Activated CD4-positive, alpha-beta T cell treated with anti-CD3 and anti-CD28 coated beads for 36 hours (primary cell): ENCODE results near the gene TRPM2. TPM values are rescaled to one million over a fixed set of nuclear protein-coding genes. Genes with fewer than 3 reads are reported as not detected.

ENCODE experiments used
- ATAC-seq: fragments of 200-7000 bp; cut with Tn5 transposase; one replicate; pipeline ENCODE4 v1.10.0; 2021; ENCODE audit warnings: mild to moderate bottlenecking, moderate library complexity
- CTCF ChIA-PET: fragments of 350-600 bp; sonication (Branson Sonifier 250); formaldehyde crosslinking; loops from one replicate; lab custom pipeline; 2021; ENCODE audit warnings: antibody characterized with exemption; lab: Charles Lee
- POLR2A ChIA-PET: fragments of 350-600 bp; sonication (Branson Sonifier 250); formaldehyde crosslinking; loops from one replicate; lab custom pipeline; 2021; ENCODE audit warnings: antibody characterized with exemption, inconsistent platforms; lab: Charles Lee
- DNase-seq: peaks from one replicate; pipeline ENCODE4 v3.0.0-alpha.2; 2020
- H3K27ac Mint-ChIP-seq: one replicate; pipeline ENCODE4 v1.8.0; 2021; ENCODE audit warnings: mixed read lengths
- H3K27me3 Mint-ChIP-seq: one replicate; pipeline ENCODE4 v1.8.0; 2021; ENCODE audit warnings: mixed read lengths
- H3K36me3 Mint-ChIP-seq: one replicate; pipeline ENCODE4 v1.8.0; 2021; ENCODE audit warnings: low read depth, mixed read lengths
- H3K4me1 Mint-ChIP-seq: one replicate; pipeline ENCODE4 v1.8.0; 2021; ENCODE audit warnings: mixed read lengths
- H3K4me3 Mint-ChIP-seq: one replicate; pipeline ENCODE4 v1.8.0; 2021; ENCODE audit warnings: mild to moderate bottlenecking, moderate library complexity, mixed read lengths
- H3K9me3 Mint-ChIP-seq: one replicate; pipeline ENCODE4 v1.8.0; 2021; ENCODE audit warnings: low read depth, mixed read lengths
- intact Hi-C, 2 experiments: fragments of 100-400 bp; cut with DNase I in 1 of 2; cut with micrococcal nuclease in 1 of 2; formaldehyde crosslinking; loops; one replicate each; pipeline versions ENCODE4 v1.14.2 to v1.15.1; 2022 to 2024; cut with DNase I, micrococcal nuclease
- total RNA-seq, 2 experiments: library from RNA; stranded (reverse); gene quantifications; one replicate each; pipeline ENCODE4 v1.2.3, GENCODE V29; 2021

Gene TRPM2
- total RNA-seq, 2 experiments from 2014 or later = 1.5 to 1.7 TPM

DNA sequence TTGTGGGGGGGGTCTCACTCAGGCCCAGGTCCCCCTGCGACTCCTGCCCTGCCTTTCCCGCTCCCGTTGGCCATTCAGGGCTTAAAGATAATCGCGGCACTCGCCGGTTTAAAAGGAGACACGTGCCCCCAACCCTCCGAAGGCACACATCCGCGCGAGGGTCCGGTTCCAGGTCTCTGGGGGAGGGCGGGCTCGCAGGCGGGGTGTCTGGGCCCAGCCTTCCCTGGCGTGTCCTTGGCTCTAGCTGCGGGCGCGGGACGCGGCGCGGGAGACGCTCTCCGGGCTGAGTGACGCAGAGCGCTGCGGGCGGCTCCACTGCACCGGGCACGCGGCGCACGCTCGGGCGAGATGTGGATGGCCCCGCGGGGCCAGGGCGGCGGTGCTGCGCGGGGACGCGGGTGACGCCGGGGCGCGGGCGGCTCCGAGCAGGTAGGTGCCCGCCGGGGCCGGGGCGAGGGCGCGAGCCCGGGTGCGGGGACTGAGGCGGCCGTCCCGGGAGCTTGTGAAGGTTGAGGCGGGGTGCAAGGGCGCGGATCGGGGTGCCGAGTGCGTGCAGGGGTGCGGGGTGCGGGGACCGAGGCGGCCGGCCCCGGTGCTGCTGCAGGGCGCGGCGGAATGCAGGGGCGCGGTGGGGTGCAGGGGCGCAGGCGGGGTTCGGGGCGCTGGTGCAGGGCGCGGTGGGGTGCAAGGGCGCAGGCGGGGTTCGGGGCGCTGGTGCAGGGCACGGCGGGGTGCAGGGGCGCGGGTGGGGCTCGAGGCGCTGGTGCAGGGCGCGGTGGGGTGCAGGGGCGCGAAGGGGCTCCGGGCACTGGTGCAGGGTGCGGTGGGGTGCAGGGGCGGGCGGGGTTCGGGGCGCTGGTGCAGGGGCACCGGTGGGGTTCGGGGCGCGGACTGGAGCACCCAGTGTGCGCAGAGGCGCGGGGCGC, 3.3 kb upstream of the TRPM2 start:
- POLR2A ChIA-PET = no interaction called here
- intact Hi-C loops = no loop called here
- peak; percentile 18 for ATAC-seq

DNA sequence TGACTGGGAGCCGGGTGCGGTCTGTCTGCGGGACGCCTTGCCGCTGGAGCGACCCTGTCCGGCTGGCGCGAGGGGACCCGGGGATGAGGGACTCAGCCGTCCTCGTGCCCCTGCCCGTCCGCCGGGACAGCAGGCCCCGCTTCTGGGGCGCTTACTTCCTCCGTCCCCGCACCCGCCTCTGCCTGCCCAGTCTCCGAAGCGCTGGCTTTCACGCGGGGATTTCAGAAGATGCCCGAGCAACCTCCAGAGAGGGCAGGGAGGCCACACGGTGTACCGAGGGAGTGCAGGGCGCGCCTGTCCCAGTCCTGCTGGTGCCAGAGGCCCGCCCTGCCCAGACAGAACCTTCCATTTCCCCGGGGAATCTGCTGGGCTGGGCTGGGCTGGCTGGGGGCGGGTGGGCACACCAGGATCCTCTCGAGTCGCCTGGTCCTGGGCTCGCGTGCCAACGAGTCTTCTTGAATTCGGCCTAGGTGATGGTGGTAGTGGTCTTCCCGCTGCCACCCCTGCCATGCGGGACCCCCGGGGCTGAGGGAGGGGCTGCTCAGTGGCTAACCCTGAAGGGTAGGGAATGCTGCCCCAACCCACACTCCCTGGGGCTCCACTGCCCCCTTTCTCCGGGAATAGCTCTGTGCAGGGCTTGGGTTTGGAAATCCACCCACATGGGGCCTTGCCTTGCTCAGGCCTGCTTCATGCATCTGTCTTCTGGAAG, 2.5 kb upstream of the TRPM2 start:
- no peak for DNase-seq
- no peak for ATAC-seq
- no peak overlapping the region for H3K27ac Mint-ChIP-seq
- peaks cover 8% of the 10 kb centered on the region for H3K27me3 Mint-ChIP-seq
- H3K9me3 Mint-ChIP-seq = no peaks in the 10 kb centered on the region
- ChIA-PET POLR2A (no interaction called here), CTCF (no interaction called here)
- intact Hi-C loops = no loop called here
- H3K36me3 Mint-ChIP-seq = no peaks in the 10 kb centered on the region
- peaks cover 36% of the 10 kb centered on the region for H3K4me1 Mint-ChIP-seq
- H3K4me3 Mint-ChIP-seq = no peak overlapping the region

More for the DNA sequence above, 3.3 kb upstream of the TRPM2 start:
- Mint-ChIP-seq H3K27me3 (peaks cover 8% of the 10 kb centered on the region), H3K4me1 (peaks cover 29% of the 10 kb centered on the region), H3K9me3 (no peaks in the 10 kb centered on the region), H3K4me3 (no peak overlapping the region), H3K36me3 (no peaks in the 10 kb centered on the region), H3K27ac (no peak overlapping the region)
- CTCF ChIA-PET = no interaction called here
- DNase-seq = no peak

DNA sequence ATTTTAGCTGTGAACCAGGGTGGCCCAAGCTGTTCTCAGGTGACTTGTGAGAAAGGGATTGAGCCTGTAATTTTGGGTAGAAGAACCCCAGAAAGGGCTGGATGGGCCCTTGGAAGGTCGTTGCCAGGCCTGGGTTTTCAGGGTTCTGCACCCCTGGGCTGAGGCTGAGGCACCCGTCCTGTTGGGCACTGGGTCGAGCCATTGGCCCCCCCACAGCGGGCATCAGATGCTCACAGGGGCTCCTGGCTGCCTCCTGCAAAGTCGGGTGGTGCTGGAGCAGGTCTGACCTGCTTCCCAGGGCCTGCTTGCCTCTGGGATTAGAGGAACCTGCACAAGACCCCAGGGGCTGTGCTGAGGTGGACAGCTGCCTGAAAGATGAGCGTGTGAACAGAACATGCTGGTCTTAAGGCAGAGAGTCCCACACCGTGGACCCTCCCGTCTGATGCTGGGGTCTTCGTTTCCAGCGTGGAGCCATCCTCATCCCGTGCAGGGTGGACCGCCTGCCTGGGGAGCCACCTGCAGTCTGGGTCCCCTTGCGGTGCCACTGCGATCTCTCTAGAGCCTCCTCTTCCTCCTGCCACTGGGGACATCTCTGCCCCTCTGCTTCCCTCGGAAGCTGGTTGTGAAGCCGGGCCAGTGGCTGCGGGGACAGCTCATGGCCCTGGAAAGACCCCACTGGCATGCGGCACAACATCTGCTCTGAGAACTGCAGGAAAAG, 1.7 kb upstream of the TRPM2 start:
- Mint-ChIP-seq H3K4me1 (peaks cover 42% of the 10 kb centered on the region), H3K36me3 (no peaks in the 10 kb centered on the region), H3K4me3 (no peak overlapping the region), H3K9me3 (no peaks in the 10 kb centered on the region), H3K27ac (no peak overlapping the region), H3K27me3 (peaks cover 8% of the 10 kb centered on the region)
- DNase-seq (no peak), ATAC-seq (no peak)
- ChIA-PET POLR2A (no interaction called here), CTCF (no interaction called here)
- intact Hi-C loops = no loop called here

DNA sequence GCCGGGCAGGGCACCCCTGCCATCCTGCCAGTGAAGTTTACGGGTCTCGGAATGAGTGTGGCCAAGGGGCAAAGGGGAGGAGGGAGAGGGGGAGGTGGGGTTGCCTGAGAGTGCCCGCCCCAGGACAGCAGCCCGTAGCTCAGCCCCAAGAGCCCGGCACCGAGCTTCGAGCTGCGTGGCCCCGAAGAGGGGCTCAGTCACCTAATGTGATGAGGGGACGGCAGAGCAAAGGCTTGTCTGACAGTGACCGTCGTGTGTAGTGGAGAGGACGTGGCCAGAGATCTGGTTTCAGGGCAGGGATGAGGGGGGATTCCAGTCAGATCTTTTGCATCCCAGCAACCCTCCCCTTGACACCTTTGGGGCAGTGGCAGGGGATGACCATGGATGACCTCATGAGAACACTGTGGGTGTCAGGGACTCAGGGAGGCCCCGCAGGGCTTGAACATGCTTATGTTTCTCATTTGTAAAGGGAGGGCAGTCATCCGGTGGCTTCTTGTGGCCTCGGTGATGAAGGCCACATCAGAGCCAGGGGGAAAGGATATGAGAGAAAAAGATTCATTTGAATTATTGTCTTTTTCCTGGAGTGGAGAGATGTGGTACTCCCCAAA, 1.1 kb upstream of the TRPM2 start:
- H3K36me3 Mint-ChIP-seq = no peaks in the 10 kb centered on the region
- H3K9me3 Mint-ChIP-seq = no peaks in the 10 kb centered on the region
- peaks cover 43% of the 10 kb centered on the region for H3K4me1 Mint-ChIP-seq
- H3K27ac Mint-ChIP-seq = peak overlapping the region; percentile 80
- H3K27me3 Mint-ChIP-seq = peaks cover 8% of the 10 kb centered on the region
- DNase-seq = no peak
- intact Hi-C loops = no loop called here
- ChIA-PET CTCF (interaction anchor here (1.6 kb wide), 1 partner anchor 9 kb away, joined by 9 read pairs; no protein-coding TSS in a partner anchor), POLR2A (no interaction called here)
- H3K4me3 Mint-ChIP-seq = no peak overlapping the region
- ATAC-seq = no peak

DNA sequence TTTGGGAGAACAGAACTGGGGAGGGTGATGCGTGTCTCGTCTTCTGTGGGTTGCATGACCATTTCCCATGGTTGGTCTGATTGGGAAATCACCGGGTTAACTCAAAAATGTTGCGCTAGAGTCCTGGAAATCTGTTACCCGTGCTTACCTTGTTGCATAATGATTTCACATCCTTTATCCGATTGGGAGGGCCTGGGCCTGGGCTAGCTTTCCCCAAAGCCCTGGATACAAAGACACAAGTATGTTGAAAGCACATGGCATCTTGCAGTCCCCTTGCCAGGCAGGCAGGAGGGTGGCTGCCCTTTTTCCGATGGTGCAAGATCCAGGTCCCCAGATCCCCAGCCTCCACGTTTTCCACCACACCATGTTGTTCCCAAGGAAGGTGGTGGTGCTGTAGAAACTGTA, 582 bp downstream of the TRPM2 start:
- H3K27me3 Mint-ChIP-seq = peaks cover 6% of the 10 kb centered on the region
- no peaks in the 10 kb centered on the region for H3K36me3 Mint-ChIP-seq
- DNase-seq (no peak), ATAC-seq (no peak)
- CTCF ChIA-PET = interaction anchor here (1.6 kb wide), 1 partner anchor 11 kb away, joined by 9 read pairs; no protein-coding TSS in a partner anchor
- intact Hi-C loops = no loop called here
- no peaks in the 10 kb centered on the region for H3K9me3 Mint-ChIP-seq
- H3K4me3 Mint-ChIP-seq = peak overlapping the region; percentile 44
- peak overlapping the region; percentile 80 for H3K27ac Mint-ChIP-seq
- H3K4me1 Mint-ChIP-seq = peaks cover 43% of the 10 kb centered on the region
- POLR2A ChIA-PET = interaction anchor here (0.5 to 1.3 kb wide), 2 partner anchors 23 to 53 kb away, joined by 3 read pairs; no protein-coding TSS in a partner anchor

DNA sequence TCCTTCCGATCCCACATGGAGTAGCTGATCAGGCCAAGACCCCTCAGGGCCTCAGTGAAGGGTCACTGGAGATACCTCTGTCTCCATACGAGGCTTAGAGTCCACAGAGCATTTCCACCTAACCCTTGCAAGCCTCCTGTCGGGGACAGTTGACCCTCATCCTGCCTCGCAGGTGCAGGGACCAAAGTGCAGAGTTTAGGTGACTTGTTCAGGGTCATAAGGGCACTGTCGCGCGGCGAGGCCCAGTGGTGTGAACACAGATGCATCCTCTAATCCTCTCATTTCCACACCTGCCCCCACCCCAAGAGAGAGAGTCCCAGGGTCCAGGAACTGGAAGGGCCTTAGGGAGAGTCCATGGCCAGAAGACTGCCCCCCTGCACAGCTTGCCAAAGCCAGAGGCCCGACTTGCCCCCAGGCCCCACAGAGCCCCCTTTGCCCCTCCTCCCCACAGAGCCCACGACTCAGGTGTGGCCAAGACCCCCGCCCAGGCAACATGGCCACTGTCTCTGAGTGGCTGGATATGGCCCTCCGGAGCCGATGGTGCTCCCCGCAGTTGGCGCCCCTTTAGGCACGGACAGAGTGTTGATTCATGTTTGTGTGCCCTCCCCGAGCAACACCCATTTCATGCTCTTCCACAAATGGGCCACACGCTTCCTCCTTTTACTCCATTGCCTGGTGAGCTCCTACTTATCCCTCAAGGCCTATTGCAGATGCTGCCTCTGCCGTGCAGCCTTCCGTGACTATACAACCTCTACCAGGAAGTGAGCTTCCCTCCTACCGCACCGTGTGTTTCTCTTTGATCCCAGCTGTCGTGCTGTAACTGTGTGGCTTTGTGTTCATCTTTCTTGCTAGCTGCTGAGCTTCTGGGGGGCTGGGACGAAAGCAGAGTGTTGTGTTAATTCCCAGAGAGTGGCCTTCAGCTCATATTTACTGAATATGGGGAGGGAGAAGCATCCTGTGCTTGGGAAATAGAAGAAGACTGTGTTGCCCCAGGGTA, 1.7 kb downstream of the TRPM2 start:
- intact Hi-C loops = no loop called here
- H3K9me3 Mint-ChIP-seq = no peaks in the 10 kb centered on the region
- H3K27me3 Mint-ChIP-seq = peaks cover 3% of the 10 kb centered on the region
- POLR2A ChIA-PET = no interaction called here
- peak overlapping the region; percentile 49 for H3K4me3 Mint-ChIP-seq
- ATAC-seq = peak; percentile 64
- H3K36me3 Mint-ChIP-seq = no peaks in the 10 kb centered on the region
- DNase-seq = peak; percentile 60
- peaks cover 44% of the 10 kb centered on the region for H3K4me1 Mint-ChIP-seq
- peak overlapping the region; percentile 63 for H3K27ac Mint-ChIP-seq
- CTCF ChIA-PET = interaction anchor here (0.6 to 1.4 kb wide), 2 partner anchors 127 to 241 kb away, joined by 3 read pairs; no protein-coding TSS in a partner anchor

DNA sequence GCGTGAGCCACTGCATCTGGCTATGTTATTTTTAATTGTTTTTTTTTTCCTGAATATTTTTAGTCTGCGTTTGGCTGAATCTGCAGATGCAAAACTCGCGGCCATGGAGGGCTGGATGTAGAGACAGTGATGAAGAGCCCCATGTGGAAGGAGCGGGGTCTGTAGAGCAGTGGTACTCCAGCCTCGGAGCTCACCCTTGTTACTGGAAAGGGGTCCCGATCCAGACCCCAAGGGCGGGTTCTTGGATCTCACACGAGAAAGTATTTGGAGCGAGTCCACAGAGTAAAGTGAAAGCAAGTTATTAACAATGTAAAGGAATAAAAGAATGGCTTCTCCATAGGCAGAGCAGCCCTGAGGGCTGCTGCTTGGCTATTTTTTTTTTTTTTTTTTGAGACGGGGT, 2.7 kb downstream of the TRPM2 start:
- Mint-ChIP-seq H3K27me3 (peaks cover 2% of the 10 kb centered on the region), H3K4me3 (no peak overlapping the region), H3K4me1 (peaks cover 46% of the 10 kb centered on the region), H3K36me3 (no peaks in the 10 kb centered on the region), H3K9me3 (no peaks in the 10 kb centered on the region), H3K27ac (no peak overlapping the region)
- intact Hi-C loops = no loop called here
- DNase-seq (no peak), ATAC-seq (no peak)
- ChIA-PET POLR2A (no interaction called here), CTCF (interaction anchor here (0.6 to 1.4 kb wide), 2 partner anchors 126 to 345 kb away, joined by 3 read pairs; no protein-coding TSS in a partner anchor)

DNA sequence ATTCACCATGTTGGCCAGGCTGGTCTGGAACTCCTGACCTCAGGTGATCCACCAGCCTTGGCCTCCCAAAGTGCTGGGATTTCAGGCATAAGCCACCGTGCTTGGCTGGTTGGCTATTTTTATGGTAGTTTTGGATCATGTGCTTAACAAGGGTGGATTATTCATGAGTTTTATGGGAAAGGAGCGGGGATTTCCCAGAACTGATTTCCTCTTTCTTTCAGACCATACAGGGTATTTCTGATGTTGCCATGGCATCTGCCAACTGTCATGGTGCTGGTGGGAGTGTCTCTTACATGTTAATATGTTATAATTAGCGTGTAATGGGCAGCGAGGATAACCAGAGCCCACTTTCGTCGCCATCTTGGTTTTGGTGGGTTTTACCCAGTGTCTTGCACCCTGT, 3.2 kb downstream of the TRPM2 start:
- H3K4me3 Mint-ChIP-seq = no peak overlapping the region
- ChIA-PET CTCF (interaction anchor here (0.6 to 1.4 kb wide), 2 partner anchors 125 to 345 kb away, joined by 3 read pairs; no protein-coding TSS in a partner anchor), POLR2A (no interaction called here)
- H3K9me3 Mint-ChIP-seq = no peaks in the 10 kb centered on the region
- peaks cover 46% of the 10 kb centered on the region for H3K4me1 Mint-ChIP-seq
- no peak for DNase-seq
- no peaks in the 10 kb centered on the region for H3K36me3 Mint-ChIP-seq
- no peak for ATAC-seq
- intact Hi-C loops = no loop called here
- peak overlapping the region; percentile 47 for H3K27ac Mint-ChIP-seq
- no peaks in the 10 kb centered on the region for H3K27me3 Mint-ChIP-seq

DNA sequence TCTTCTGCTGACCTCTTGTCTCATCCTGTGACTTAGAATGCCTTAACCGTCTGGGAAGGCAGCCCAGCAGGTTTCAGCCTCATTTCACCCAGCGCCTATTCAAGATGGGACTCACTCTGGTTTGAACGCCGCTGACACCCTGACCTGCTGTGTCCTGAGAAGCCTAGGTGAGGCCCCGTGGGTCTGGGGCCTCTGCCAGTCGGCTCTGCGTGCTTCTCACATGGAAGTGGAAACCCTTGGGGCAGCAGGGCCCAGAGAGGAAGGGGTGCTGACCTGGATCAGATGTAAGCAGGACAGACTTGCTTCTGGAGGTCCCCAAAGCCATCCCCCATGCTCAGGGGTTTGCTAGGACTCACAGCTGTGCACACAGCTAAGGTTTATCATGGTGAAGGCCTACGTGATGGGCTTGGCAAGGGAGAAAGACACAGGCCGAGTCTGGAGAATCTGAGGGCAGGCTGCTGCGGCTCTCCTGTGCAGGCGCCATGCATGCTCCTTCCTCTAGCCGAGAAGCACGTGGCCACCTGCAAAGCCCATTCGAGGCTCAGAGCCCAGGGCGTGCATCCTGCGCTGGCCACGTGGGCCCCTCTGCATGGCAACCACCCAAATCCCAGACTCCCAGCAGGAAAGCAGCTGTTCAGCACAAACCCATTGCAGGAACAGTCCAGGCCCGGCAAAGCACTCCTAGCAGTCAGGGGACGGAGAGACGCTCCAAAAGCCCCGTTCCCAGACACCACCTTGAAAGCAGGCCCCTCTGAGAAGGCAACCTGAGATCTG, 3.8 kb downstream of the TRPM2 start:
- H3K27me3 Mint-ChIP-seq = no peaks in the 10 kb centered on the region
- ATAC-seq (no peak), DNase-seq (no peak)
- POLR2A ChIA-PET = no interaction called here
- intact Hi-C loops = no loop called here
- peaks cover 45% of the 10 kb centered on the region for H3K4me1 Mint-ChIP-seq
- H3K27ac Mint-ChIP-seq = peak overlapping the region; percentile 35
- H3K4me3 Mint-ChIP-seq = no peak overlapping the region
- H3K36me3 Mint-ChIP-seq = no peaks in the 10 kb centered on the region
- H3K9me3 Mint-ChIP-seq = no peaks in the 10 kb centered on the region
- CTCF ChIA-PET = no interaction called here
